Measurements from ENCODE around the gene SPAAR. TPM values are rescaled to one million over a fixed set of nuclear protein-coding genes. Genes with fewer than 3 reads are reported as not detected.

SPAAR gene
- total and polyA plus RNA-seq, 9 of the 15 experiments (the other 6 are each of a cell fraction or from before 2014, with no cell fraction given): not detected

DNA sequence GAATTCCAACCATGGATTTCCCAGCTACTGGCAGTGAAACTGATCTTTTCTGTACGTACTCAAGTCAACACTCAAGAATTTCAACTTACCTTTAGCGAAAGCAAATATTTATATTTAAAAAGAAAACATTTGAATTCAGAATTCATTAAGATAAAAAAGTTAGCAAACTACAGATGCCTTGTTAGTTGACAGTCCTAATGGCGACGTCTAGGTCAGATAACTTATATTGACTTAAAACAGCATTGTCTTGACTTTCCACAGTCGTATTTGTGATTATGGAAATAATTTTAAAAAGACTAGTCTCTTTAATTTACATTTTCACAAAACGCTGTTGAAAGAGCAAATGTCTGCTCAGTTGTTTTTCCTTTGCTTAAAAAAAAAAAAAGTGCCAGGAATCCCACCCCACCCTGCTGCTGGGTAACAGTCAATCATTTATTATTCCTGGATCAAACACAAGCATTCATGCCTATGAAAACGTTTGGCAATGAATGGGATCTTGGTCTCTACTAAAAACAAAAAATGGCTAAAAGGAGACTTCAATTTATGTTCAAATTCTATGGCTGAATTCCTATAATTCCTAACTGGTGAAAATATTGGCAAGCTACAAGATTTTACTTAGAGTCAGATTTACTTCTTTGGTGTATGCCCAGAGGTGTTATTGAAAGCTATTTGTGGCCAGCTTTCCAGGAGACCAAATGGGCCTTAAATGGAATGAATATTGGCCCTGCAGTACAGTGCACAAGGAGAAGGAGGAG, 26.6 kb downstream of the SPAAR start (continued):
- no peak for TF ChIP-seq CAMTA2 (CRISPR knock-in tag; conservative IDR thresholded peaks at IDR 0.05)
- TF ChIP-seq PRPF4 (IDR thresholded peaks at IDR 0.05; ENCODE audit: insufficient read depth, low read depth, low read length, poor library complexity, severe bottlenecking): no peak
- no peak for TF ChIP-seq RB1 (IDR thresholded peaks at IDR 0.05; ENCODE audit: low read depth)
- TF ChIP-seq ASH1L (IDR thresholded peaks at IDR 0.05; ENCODE audit: borderline replicate concordance, low read depth, partially characterized antibody): no peak
- TF ChIP-seq, protein P1, sequence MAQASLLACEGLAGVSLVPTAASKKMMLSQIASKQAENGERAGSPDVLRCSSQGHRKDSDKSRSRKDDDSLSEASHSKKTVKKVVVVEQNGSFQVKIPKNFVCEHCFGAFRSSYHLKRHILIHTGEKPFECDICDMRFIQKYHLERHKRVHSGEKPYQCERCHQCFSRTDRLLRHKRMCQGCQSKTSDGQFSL (CRISPR knock-in tag; IDR thresholded peaks at IDR 0.05): no peak
- TF ChIP-seq, protein P1 (tag; IDR thresholded peaks at IDR 0.05): no peak
- no peak for TF ChIP-seq FOSL1 (tag; conservative IDR thresholded peaks at IDR 0.05)
- TF ChIP-seq, protein P2, sequence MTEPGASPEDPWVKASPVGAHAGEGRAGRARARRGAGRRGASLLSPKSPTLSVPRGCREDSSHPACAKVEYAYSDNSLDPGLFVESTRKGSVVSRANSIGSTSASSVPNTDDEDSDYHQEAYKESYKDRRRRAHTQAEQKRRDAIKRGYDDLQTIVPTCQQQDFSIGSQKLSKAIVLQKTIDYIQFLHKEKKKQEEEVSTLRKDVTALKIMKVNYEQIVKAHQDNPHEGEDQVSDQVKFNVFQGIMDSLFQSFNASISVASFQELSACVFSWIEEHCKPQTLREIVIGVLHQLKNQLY (CRISPR knock-in tag; conservative IDR thresholded peaks at IDR 0.05): no peak
- no peak for TF ChIP-seq SAP30 (IDR thresholded peaks at IDR 0.05; ENCODE audit: borderline replicate concordance, insufficient read depth, low read depth, low read length, poor library complexity, severe bottlenecking)

Measured in K562 (cell line).